C1 segment of cervical spinal cord (tissue), 14 donors: ENCODE measurements around the gene OR4D10.
"Not testable (repeated sequence)": the region's sequence is repeated elsewhere in the genome, so short reads cannot be mapped to it uniquely, and the experiment has no call there.

Source experiments
- DNase-seq, 14 donors: peaks; one replicate each; lab custom pipeline; 2025; lab: John Stamatoyannopoulos, UW

OR4D10 gene

GRCh38 chr11:59473015-59473414 is at the start of gene OR4D10:
OR4D10 (plus strand) TSS chr11:59473315; CDS start chr11:59477430, 4,115 bp downstream.
- DNase-seq = no peak

- no peak for DNase-seq
Measured at GRCh38 chr11:59423835-59424234, 49.3 kb upstream of the OR4D10 start.

GRCh38 chr11:59425131-59425530 is 48.0 kb upstream of the OR4D10 start:
- no peak for DNase-seq

GRCh38 chr11:59426361-59427067 is 46.6 kb upstream of the OR4D10 start, which contains the start of gene OR5A2:
OR5A2 (minus strand) TSS chr11:59426413; CDS start chr11:59422953, 3,460 bp downstream.
- DNase-seq = no peak

GRCh38 chr11:59427068-59427382 is 46.1 kb upstream of the OR4D10 start:
- no peak for DNase-seq

GRCh38 chr11:59429924-59430516 is 43.1 kb upstream of the OR4D10 start:
- no peak for DNase-seq

GRCh38 chr11:59436169-59436568 is 36.9 kb upstream of the OR4D10 start, which contains the start of gene OR5A1:
OR5A1 (plus strand) TSS chr11:59436469; CDS start chr11:59443169, 6,700 bp downstream.
- DNase-seq = no peak

- DNase-seq = no peak
Measured at GRCh38 chr11:59437770-59438169, 35.3 kb upstream of the OR4D10 start.

- DNase-seq = not testable (repeated sequence)
Measured at GRCh38 chr11:59445624-59446023, 27.5 kb upstream of the OR4D10 start.

- no peak for DNase-seq
Measured at GRCh38 chr11:59448484-59448883, 24.6 kb upstream of the OR4D10 start.

GRCh38 chr11:59456661-59457060 is 16.5 kb upstream of the OR4D10 start, which contains the start of gene OR4D6:
OR4D6 (plus strand) TSS chr11:59456961; CDS start chr11:59456961, 0 bp downstream.
- no peak for DNase-seq

- DNase-seq = no peak
Measured at GRCh38 chr11:59459916-59460315, 13.2 kb upstream of the OR4D10 start.

GRCh38 chr11:59463190-59463641 is 9.9 kb upstream of the OR4D10 start:
- no peak for DNase-seq

GRCh38 chr11:59475176-59475575 is 2.1 kb downstream of the OR4D10 start:
- no peak for DNase-seq

GRCh38 chr11:59479906-59480305 is 6.8 kb downstream of the OR4D10 start:
- no peak for DNase-seq

- DNase-seq = no peak
Measured at GRCh38 chr11:59480359-59480758, 7.2 kb downstream of the OR4D10 start.

GRCh38 chr11:59501931-59502330 is 28.8 kb downstream of the OR4D10 start:
- DNase-seq = no peak

GRCh38 chr11:59503276-59503675 is 30.2 kb downstream of the OR4D10 start, which contains the start of gene OR4D11:
OR4D11 (plus strand) TSS chr11:59503576; CDS start chr11:59503576, 0 bp downstream.
- DNase-seq = no peak

GRCh38 chr11:59510941-59511589 is 38.0 kb downstream of the OR4D10 start, which contains the start of gene OR4D9:
OR4D9 (plus strand) TSS chr11:59511539; CDS start chr11:59514913, 3,374 bp downstream.
- no peak for DNase-seq

GRCh38 chr11:59511675-59512074 is 38.6 kb downstream of the OR4D10 start:
- no peak for DNase-seq

- not testable (repeated sequence) for DNase-seq
Measured at GRCh38 chr11:59520139-59520538, 47.0 kb downstream of the OR4D10 start.

GRCh38 chr11:59520741-59521140 is 47.6 kb downstream of the OR4D10 start:
- DNase-seq = no peak
